ENCODE measurements around the gene USP9X. TPM values are rescaled to one million over a fixed set of nuclear protein-coding genes. Genes with fewer than 3 reads are reported as not detected.

USP9X gene
- total and polyA plus RNA-seq, 9 of the 15 experiments (the other 6 are each of a cell fraction or from before 2014, with no cell fraction given), result 10.9 to 47.8 (median 29.5) TPM

DNA sequence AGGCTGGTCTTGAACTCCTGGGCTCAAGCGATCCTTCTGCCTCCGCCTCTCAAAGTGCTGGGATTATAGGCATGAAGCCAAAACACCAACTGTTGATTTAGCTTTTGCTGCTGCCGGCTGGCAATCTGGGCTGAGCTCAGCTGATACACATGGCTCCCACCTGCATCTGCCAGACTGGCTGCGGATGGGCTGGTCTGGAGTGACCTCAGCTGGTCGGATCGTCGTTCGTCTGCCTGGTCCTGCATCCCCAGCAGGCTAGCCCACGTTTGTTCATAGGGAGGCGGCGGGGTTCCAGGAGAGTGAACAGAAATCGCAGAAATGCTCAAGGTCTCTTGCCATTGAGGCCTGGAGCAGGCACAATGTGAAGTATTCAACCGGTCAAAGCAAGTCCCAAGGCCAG lies 174.3 kb downstream of the USP9X start:
- no peak overlapping the region for H3K4me2 ChIP-seq (ENCODE audit: insufficient read depth, low read length)
- ATAC-seq (peak; percentile 51; the same call in 2 of the 3 replicates), FAIRE-seq (no peak), DNase-seq (ENCODE audit: extremely low read depth in 1 of 4, low spot score in 3 of 4) (no peak)
- H3K9ac ChIP-seq (ENCODE audit: insufficient read depth in 1 of 2, low read depth in 2 of 2, low read length in 2 of 2), result no peak overlapping the region
- BruUV-seq (replicated peaks), result no TSS peak
- H2AFZ ChIP-seq (ENCODE audit: low read depth, low read length), result no peak overlapping the region
- H3K36me3 ChIP-seq (ENCODE audit: control insufficient read depth, insufficient read depth, low read length), result no peaks in the 10 kb centered on the region
- no peak overlapping the region for H3K4me3 ChIP-seq
- no peaks in the 10 kb centered on the region for H3K79me2 ChIP-seq (ENCODE audit: control insufficient read depth, insufficient read depth, low read length)
- ChIA-PET POLR2A (interaction anchor here (0.7 to 1.2 kb wide), 2 partner anchors 10 to 77 kb away, joined by 3 to 5 read pairs; no protein-coding TSS in a partner anchor), CTCF (ENCODE audit: low intra/inter-chr PET ratio) (no interaction called here)
- in situ Hi-C loops (cut with MboI), result loop anchor here (10.0 kb wide), 1 partner anchor 715 kb away; no protein-coding TSS in a partner anchor
- no peaks in the 10 kb centered on the region for H4K20me1 ChIP-seq (replicated peaks; ENCODE audit: control insufficient read depth, insufficient read depth, low read length)
- H3K9me3 ChIP-seq (replicated peaks; ENCODE audit: control insufficient read depth, insufficient read depth, low read depth, low read length), result no peaks in the 10 kb centered on the region
- intact Hi-C loops (cut with micrococcal nuclease), result loop anchor here (10.0 kb wide), 2 partner anchors 465 to 715 kb away; no protein-coding TSS in a partner anchor
- 44% methylated on average over 8 of the region's 13 CpGs for WGBS (ENCODE audit: insufficient coverage, low coverage, missing lambda C conversion rate)
- 0 out of 5 replicates have a peak, but pooled peaks cover 0 to 3% of the 10 kb centered on the region in 2 experiments for H3K4me1 ChIP-seq (replicated peaks in 1 of 2; ENCODE audit: control insufficient read depth in 2 of 2, insufficient read depth in 2 of 2, low read length in 2 of 2)
- no peaks in the 10 kb centered on the region for H3K9me1 ChIP-seq (ENCODE audit: control insufficient read depth, insufficient read depth, low read length)
- TF ChIP-seq TFAP4 (CRISPR knock-in tag; IDR thresholded peaks at IDR 0.05; ENCODE audit: borderline replicate concordance), result peak; percentile 29; the same call in 1 of the 2 replicates
- no peak for TF ChIP-seq SRSF9 (IDR thresholded peaks at IDR 0.05; ENCODE audit: borderline replicate concordance, low read depth, low read length)
- peak in 1 of 2 experiments; percentile 8; a peak in 1 of 4 replicates for TF ChIP-seq RAD21 (CRISPR knock-in tag; conservative IDR thresholded peaks at IDR 0.05 in 1 of 2, IDR thresholded peaks at IDR 0.05 in 1 of 2)
- no peaks in the 10 kb centered on the region for H3K27me3 ChIP-seq (ENCODE audit: control insufficient read depth in 2 of 2, insufficient read depth in 2 of 2, low read length in 2 of 2)
- H3K27ac ChIP-seq (ENCODE audit: extremely low read depth, low read depth, low read length), result no peak overlapping the region

GRCh38 chrX:41265615-41266014 lies 180.4 kb downstream of the USP9X start:
- H3K9ac ChIP-seq (ENCODE audit: insufficient read depth in 1 of 2, low read depth in 2 of 2, low read length in 2 of 2), result no peak overlapping the region
- H3K9me3 ChIP-seq (replicated peaks; ENCODE audit: control insufficient read depth, insufficient read depth, low read depth, low read length), result no peaks in the 10 kb centered on the region
- no TSS peak for BruUV-seq (replicated peaks)
- no peak for FAIRE-seq
- no peaks in the 10 kb centered on the region for H3K79me2 ChIP-seq (ENCODE audit: control insufficient read depth, insufficient read depth, low read length)
- DNase-seq (ENCODE audit: extremely low read depth in 1 of 4, low spot score in 3 of 4), result peak in 1 of 4 experiments; percentile 18
- H2AFZ ChIP-seq (ENCODE audit: low read depth, low read length), result no peak overlapping the region
- in situ Hi-C loops (cut with MboI) (loop anchor here (10.0 kb wide), 1 partner anchor 179 kb away; the partner anchor contains the start of gene NYX), intact Hi-C loops (cut with micrococcal nuclease) (no loop called here)
- WGBS (ENCODE audit: insufficient coverage, low coverage, missing lambda C conversion rate), result 4% methylated on average over 8 of the region's 8 CpGs
- no peak overlapping the region for H3K4me2 ChIP-seq (ENCODE audit: insufficient read depth, low read length)
- H3K4me1 ChIP-seq (replicated peaks in 1 of 2; ENCODE audit: control insufficient read depth in 2 of 2, insufficient read depth in 2 of 2, low read length in 2 of 2), result no peaks in the 10 kb centered on the region; a peak in 1 of 5 replicates
- no peak overlapping the region for H3K4me3 ChIP-seq
- ATAC-seq, result peak; percentile 64
- POLR2A ChIA-PET, result no interaction called here
- H3K9me1 ChIP-seq (ENCODE audit: control insufficient read depth, insufficient read depth, low read length), result no peaks in the 10 kb centered on the region
- CTCF ChIA-PET (ENCODE audit: low intra/inter-chr PET ratio), result no interaction called here
- H3K27ac ChIP-seq (ENCODE audit: extremely low read depth, low read depth, low read length), result no peak overlapping the region
- H3K36me3 ChIP-seq (ENCODE audit: control insufficient read depth, insufficient read depth, low read length), result no peaks in the 10 kb centered on the region
- H3K27me3 ChIP-seq (ENCODE audit: control insufficient read depth in 2 of 2, insufficient read depth in 2 of 2, low read length in 2 of 2), result no peaks in the 10 kb centered on the region
- H4K20me1 ChIP-seq (replicated peaks; ENCODE audit: control insufficient read depth, insufficient read depth, low read length), result no peaks in the 10 kb centered on the region
- TF ChIP-seq BHLHE40 (IDR thresholded peaks at IDR 0.05; ENCODE audit: low read length) (peak; percentile 68), ZNF316 (IDR thresholded peaks at IDR 0.05) (peak; percentile 16), CREM (IDR thresholded peaks at IDR 0.05; ENCODE audit: low read depth) (0 out of 2 replicates have a peak, but pooled peaks have one; percentile 31), POLR2A (conservative IDR thresholded peaks at IDR 0.05) (no peak), RCOR1 (IDR thresholded peaks at IDR 0.05; ENCODE audit: borderline replicate concordance in 1 of 2, low read depth in 2 of 2, low read length in 2 of 2) (peak in 1 of 2 experiments; percentile 91; a peak in 2 of 4 replicates), U2AF1 (optimal IDR thresholded peaks at IDR 0.05; ENCODE audit: low read depth, low read length) (no peak), USF1 (CRISPR knock-in tag; IDR thresholded peaks at IDR 0.05) (peak; percentile 52), SETDB1 (IDR thresholded peaks at IDR 0.05; ENCODE audit: low read length) (no peak), SMC3 (conservative IDR thresholded peaks at IDR 0.05; ENCODE audit: insufficient read depth, low read depth, low read length) (no peak), ATF1 (CRISPR knock-in tag; IDR thresholded peaks at IDR 0.05) (no peak), ATF1 (tag; IDR thresholded peaks at IDR 0.05) (peak; percentile 36; the same call in 1 of the 2 replicates), HDAC1 (IDR thresholded peaks at IDR 0.05) (peak in 1 of 2 experiments; percentile 29; a peak in 1 of 4 replicates), HDAC3 (IDR thresholded peaks at IDR 0.05; ENCODE audit: borderline replicate concordance, partially characterized antibody) (no peak)
